ENCODE results near the gene PIK3AP1. TPM values are rescaled to one million over a fixed set of nuclear protein-coding genes. Genes with fewer than 3 reads are reported as not detected.
A peak's percentile ranks its signal among the peaks of the same experiment; 100 is the strongest.

Gene PIK3AP1
- total RNA-seq, 6 donors from 2014 or later, result 22.0 to 64.8 (median 34.6) TPM

DNA sequence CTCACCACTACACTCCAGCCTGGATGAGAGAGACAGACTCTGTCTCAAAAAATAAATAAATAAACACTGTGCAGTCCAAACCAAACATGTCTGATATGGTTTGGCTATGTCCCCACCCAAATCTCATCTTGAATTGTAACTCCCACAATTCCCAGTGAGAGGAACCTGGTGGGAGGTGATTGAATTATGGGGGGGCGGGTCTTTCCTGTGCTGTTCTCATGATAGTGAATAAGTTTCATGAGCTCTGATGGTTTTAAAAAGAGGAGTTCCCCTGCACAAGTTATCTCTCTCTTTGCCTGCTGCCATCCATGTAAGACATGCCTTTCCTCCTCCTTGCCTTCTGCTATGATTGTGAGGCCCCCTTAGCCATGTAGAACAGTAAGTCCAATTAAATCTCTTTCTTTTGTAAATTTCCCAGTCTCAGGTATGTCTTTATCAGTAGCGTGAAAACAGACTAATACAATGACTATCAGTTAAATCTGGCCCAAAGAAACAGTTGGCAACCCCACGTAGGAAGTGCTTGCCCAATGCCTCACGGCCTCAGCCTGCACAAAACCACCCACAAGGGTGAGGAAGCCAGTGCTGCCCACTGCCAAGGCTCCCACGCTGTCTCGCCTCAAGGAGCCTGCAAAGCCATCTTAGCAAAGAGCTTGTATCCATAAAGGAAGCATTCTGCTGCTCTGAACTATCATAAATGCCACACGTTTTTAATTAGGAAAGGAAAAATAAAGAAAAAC, 64.7 kb downstream of the PIK3AP1 start:
- H3K4me1 ChIP-seq, result peaks cover 0 to 15% (median 7%) of the 10 kb centered on the region in 4 donors
- H3K4me3 ChIP-seq, result no peak overlapping the region
- no peaks in the 10 kb centered on the region for H3K9me3 ChIP-seq
- no peaks in the 10 kb centered on the region for H3K36me3 ChIP-seq
- DNase-seq, result peak in 1 of 2 donors; percentile 52
- H3K27ac ChIP-seq, result peak overlapping the region in 3 of 4 donors; percentile 3 to 54 (median 43)
- TF ChIP-seq EP300 (IDR thresholded peaks at IDR 0.05), result no peak
- TF ChIP-seq POLR2A (IDR thresholded peaks at IDR 0.05), result no peak
- TF ChIP-seq, protein P1, sequence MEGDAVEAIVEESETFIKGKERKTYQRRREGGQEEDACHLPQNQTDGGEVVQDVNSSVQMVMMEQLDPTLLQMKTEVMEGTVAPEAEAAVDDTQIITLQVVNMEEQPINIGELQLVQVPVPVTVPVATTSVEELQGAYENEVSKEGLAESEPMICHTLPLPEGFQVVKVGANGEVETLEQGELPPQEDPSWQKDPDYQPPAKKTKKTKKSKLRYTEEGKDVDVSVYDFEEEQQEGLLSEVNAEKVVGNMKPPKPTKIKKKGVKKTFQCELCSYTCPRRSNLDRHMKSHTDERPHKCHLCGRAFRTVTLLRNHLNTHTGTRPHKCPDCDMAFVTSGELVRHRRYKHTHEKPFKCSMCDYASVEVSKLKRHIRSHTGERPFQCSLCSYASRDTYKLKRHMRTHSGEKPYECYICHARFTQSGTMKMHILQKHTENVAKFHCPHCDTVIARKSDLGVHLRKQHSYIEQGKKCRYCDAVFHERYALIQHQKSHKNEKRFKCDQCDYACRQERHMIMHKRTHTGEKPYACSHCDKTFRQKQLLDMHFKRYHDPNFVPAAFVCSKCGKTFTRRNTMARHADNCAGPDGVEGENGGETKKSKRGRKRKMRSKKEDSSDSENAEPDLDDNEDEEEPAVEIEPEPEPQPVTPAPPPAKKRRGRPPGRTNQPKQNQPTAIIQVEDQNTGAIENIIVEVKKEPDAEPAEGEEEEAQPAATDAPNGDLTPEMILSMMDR (IDR thresholded peaks at IDR 0.05), result no peak
- no peak for TF ChIP-seq POLR2AphosphoS5 (IDR thresholded peaks at IDR 0.05)
- no peaks in the 10 kb centered on the region for H3K27me3 ChIP-seq
- WGBS, 2 donors, result 68 to 81% methylated on average over 7 of the region's 7 CpGs
- peak in 1 of 2 donors; percentile 59 for ATAC-seq (ENCODE audit: low FRiP score in 2 of 2)

DNA sequence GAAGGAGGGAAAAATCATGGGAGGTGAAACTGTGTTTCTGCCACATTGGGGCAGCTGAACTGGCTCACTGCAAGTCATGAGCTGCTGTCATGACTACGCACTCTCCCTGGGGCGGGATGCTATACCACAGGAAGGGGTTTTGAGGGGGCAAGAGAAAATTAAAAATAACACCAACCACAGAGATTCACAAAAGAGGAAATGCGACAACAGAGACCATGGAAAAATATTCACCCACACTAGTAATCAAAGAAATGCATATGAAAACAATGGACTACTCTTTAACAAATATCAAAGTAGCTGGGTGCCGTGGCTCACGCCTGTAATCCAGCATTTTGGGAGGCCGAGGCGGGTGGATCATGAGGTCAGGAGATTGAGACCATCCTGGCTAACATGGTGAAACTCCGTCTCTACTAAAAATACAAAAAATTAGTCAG, 68.3 kb downstream of the PIK3AP1 start:
- Histone ChIP-seq H3K4me1 (peaks cover 0 to 8% (median 6%) of the 10 kb centered on the region in 4 donors), H3K36me3 (peaks cover 0 to 4% (median 0%) of the 10 kb centered on the region in 4 donors), H3K9me3 (no peaks in the 10 kb centered on the region), H3K27ac (peak overlapping the region in 2 of 4 donors; percentile 52 to 58), H3K27me3 (no peaks in the 10 kb centered on the region), H3K4me3 (no peak overlapping the region)
- TF ChIP-seq, protein P1 (IDR thresholded peaks at IDR 0.05), result no peak
- peak in 1 of 2 donors; percentile 18 for TF ChIP-seq POLR2AphosphoS5 (IDR thresholded peaks at IDR 0.05)
- peak in 1 of 4 donors; percentile 9 for TF ChIP-seq EP300 (IDR thresholded peaks at IDR 0.05)
- ATAC-seq (ENCODE audit: low FRiP score in 2 of 2), result peak in 1 of 2 donors; percentile 53
- DNase-seq, result peak in 1 of 2 donors; percentile 61
- WGBS, 2 donors, result 66 to 83% methylated on average over 8 of the region's 8 CpGs

DNA sequence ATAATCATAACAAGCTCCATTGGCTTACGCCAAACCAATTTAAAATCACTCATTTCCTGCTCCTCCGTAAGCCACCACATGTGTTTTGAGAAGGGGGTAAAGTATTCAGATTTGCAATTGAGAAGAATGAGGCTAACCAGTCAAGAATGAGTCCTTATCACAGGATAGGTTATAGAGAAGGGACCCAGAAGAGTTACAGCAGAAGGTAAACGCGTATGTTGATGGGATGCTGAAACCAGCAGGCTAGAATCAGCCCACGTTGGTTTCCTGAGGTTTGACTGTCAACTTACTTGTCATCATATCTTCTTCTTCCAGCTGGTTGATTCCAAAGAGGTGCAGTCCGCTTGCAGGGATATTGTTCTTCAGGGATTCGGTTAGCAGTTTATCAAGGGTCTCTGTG, 69.4 kb downstream of the PIK3AP1 start:
- 79 to 83% methylated on average over 7 of the region's 7 CpGs for WGBS, 2 donors
- Histone ChIP-seq H3K36me3 (peaks cover 0 to 4% (median 0%) of the 10 kb centered on the region in 4 donors), H3K9me3 (no peaks in the 10 kb centered on the region), H3K4me1 (peaks cover 2 to 8% (median 5%) of the 10 kb centered on the region in 4 donors), H3K27me3 (no peaks in the 10 kb centered on the region), H3K4me3 (no peak overlapping the region), H3K27ac (no peak overlapping the region)
- no peak for ATAC-seq (ENCODE audit: low FRiP score in 2 of 2)
- TF ChIP-seq, protein P1 (IDR thresholded peaks at IDR 0.05), result no peak
- TF ChIP-seq POLR2AphosphoS5 (IDR thresholded peaks at IDR 0.05) (no peak), POLR2A (IDR thresholded peaks at IDR 0.05) (no peak), EP300 (IDR thresholded peaks at IDR 0.05) (no peak)
- no peak for DNase-seq

DNA sequence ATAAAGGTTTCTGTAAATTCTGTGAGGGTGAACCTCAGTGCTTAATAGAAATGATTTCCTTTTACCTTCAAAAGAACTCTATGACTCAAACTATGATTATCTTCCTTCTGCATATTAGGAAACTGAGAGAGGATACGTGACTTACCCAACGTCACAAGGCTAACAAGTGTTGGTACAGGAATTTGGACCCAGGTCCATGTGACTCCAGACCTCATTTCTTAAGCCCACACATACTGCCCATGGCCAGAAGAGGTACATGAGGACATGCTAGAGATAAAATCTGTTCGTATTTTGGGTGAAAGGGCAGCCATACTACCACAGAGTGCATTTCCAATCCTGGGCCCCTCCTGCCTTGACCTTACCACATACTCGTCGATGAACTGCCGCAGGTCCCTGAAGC, 72.0 kb downstream of the PIK3AP1 start:
- Histone ChIP-seq H3K27me3 (no peaks in the 10 kb centered on the region), H3K4me1 (peaks cover 3 to 11% (median 5%) of the 10 kb centered on the region in 4 donors), H3K9me3 (no peaks in the 10 kb centered on the region), H3K4me3 (no peak overlapping the region), H3K36me3 (peaks cover 0 to 4% (median 0%) of the 10 kb centered on the region in 4 donors), H3K27ac (peak overlapping the region in 1 of 4 donors; percentile 59)
- DNase-seq, result no peak
- 85 to 93% methylated on average over 5 to 6 of the region's 6 CpGs for WGBS, 2 donors
- TF ChIP-seq EP300 (IDR thresholded peaks at IDR 0.05) (peak in 1 of 4 donors; percentile 7), POLR2AphosphoS5 (IDR thresholded peaks at IDR 0.05) (no peak)
- TF ChIP-seq, protein P1 (IDR thresholded peaks at IDR 0.05), result no peak
- ATAC-seq (ENCODE audit: low FRiP score in 2 of 2), result peak in 1 of 2 donors; percentile 9

Data from upper lobe of left lung (tissue), 6 donors.